NOMO-1 (cell line): ENCODE measurements around the gene HLA-G.
"Not testable (repeated sequence)": the region's sequence is repeated elsewhere in the genome, so short reads cannot be mapped to it uniquely, and the experiment has no call there.

Source experiments
- DNase-seq, 2 experiments: peaks; one replicate each; lab custom pipeline; 2025; ENCODE audit not compliant: unreplicated experiment in 2 of 2; lab: John Stamatoyannopoulos, UW

The HLA-G gene

DNA sequence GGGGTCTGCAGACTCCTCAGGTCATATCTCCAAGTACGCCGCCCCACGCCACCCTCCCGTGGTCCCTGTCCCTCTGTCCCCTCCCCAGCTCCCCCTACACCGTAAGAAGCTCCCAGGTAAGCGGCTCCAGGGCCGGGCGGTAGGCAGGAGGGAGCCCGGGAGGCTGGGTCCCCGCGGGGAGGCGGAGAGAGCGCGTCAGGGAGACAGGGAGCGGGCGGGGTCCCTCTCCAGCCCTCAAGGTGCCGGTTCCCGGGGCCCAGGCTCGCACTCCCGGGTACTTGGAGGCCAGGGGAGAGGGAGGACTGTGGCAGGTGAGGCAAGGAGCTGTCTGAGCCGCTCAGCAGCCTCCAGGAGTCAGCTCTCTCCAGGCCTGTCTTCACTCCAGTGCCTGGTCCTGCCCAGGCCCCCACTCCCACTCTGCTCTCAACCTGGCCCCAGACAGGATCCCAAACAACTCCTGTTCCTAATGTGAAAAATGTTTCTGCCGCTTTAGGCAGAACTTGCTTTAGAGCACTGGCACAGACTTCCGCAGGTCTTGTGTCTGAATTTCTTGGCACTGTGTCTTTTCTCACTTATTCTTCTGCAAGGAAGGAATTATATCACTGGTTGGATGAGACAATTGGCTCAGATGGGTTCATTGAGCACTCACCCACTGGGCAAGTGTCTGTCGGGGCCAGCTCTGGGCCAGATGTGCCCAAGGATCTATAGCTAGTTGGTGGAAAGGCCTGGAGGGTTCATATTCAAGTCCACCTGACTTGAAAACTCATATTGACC lies 36.6 kb downstream of the HLA-G start:
- no peak for DNase-seq

DNA sequence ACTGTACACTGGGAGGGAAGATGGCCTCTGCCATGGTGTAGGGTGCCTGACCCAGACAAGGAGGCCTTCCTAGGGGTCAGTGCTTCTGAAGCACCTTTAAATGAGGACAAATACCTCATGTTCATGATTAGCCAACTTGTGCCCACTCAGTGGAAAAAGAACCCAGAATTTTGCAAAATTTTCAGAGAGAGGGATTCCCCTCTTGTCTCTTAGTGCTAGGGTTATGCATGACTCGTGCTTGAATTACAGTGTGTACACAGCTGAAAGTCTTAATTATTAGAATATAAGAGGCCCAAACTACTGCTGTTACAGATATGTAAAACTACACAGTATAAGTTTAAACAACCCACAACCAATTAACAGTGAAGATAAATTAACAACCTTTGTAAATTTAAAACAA lies 38.0 kb downstream of the HLA-G start:
- DNase-seq, result no peak

DNA sequence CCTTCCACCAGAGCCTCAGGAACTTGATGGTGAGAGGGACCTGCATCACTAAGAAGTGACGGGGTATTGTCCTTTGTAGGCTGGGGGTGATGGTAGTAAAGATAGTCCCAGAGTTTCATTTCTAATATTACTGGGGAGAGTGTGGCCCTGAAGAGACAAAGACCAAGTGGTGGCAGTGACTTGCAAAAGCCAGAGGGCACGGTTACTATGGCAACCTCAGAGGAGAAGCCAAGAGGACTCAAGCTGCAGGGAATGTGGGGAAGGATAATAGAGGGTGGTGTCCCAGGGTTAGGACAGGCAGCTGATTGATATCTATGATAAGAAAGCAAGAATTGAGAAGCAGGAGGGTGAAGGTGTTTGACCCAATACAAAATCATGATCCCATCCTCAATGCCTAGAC lies 42.5 kb downstream of the HLA-G start:
- no peak for DNase-seq

DNA sequence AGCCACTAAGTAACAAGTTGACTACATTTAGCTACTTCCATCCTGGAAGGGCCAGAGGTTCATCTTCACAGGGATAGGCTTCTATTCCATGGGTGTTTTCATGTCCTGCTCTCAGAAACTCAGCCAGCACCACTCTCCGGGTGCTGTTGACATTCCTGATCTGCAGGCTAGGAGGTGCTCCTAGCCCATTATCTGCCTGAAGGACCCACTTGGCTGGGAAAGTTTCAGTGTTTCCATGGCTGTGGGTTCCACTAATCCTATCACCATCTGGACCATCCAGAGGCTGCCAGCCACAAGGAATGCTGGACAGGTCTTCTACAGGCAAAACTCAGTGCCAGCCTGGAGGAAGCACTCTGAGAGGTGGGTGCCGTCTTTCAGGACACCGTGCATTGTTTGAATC lies 45.2 kb downstream of the HLA-G start:
- DNase-seq, result no peak

DNA sequence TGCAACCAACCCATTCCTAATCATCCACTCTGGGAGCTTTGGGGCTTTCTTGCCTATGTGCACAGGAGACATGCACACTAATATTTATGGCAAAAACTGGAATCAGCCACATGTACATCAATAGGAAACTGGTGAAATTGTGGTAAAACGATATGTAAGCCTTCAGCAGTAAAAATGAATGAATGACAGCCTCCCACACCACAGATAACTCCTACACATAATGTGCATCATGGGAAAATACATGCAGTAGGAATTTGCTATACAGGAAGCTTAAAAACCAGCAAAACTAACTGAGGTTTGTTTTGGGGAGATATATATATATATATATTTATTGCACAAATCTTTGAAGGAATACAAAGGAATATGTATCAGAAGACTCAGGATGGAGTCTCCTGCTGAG lies 47.6 kb downstream of the HLA-G start:
- no peak for DNase-seq

GRCh38 chr6:29875734-29876133 lies 48.1 kb downstream of the HLA-G start:
- DNase-seq, result not testable (repeated sequence)
